ENCODE data around the gene PRRX2.
A peak's percentile ranks its signal among the peaks of the same experiment; 100 is the strongest.
"Not testable (repeated sequence)": the region's sequence is repeated elsewhere in the genome, so short reads cannot be mapped to it uniquely, and the experiment has no call there.

The PRRX2 gene

GRCh38 chr9:129636343-129636742 lies 29.1 kb upstream of the PRRX2 start:
- DNase-seq (ENCODE audit: low read depth in 2 of 3, low spot score in 2 of 3), result not testable (repeated sequence)

GRCh38 chr9:129637102-129637501 lies 28.3 kb upstream of the PRRX2 start:
- no peak for DNase-seq (ENCODE audit: low read depth in 2 of 3, low spot score in 2 of 3)

- DNase-seq (ENCODE audit: low read depth in 2 of 3, low spot score in 2 of 3), result no peak
Measured at GRCh38 chr9:129637673-129638439, 27.6 kb upstream of the PRRX2 start.

DNA sequence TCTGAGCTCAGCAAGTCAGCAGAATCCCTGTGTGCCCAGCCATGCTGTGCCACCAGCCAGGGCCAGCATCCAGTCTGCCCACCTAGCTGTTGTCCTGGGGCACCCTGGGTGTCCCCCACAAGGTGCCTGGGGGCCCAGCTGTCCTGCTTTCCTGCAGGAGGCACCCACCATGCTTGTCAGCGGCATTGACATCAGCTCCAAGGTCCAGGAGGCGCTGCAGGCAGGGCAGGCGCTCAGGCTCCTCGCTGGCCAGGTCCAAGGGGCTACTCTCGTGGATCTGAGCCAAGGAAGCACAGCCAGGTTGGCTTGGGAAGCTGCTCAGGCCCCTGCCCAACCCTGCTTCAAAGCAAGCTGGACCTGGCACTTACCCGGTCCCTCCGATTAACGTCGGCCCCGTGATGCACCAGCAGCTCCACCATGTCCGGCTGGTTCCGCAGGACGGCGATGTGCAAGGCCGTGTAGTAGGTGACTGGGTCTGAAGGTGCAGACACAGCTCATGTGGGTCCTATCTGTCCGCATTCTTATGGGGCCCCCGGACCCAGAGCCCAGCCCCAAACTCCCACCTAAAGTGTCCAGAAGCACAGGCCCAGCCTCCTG lies 26.3 kb upstream of the PRRX2 start:
- DNase-seq (ENCODE audit: low read depth in 2 of 3, low spot score in 2 of 3), result no peak

DNA sequence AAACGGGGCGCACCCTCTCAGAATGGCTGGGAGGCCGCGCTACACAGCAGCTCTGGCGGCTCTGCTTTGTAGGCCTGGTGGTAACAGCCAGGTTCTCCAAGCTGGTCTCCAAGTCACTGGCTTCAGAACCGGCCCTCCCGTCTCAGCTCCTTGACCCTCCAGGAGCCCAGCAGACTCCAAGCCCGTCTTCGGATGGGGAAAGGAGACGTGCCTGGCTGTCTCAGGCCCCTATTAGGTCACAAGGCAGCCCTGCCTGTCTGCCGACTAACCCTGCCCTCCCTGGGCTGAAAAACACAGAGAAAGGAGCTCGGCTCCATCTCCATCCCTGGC lies 25.7 kb upstream of the PRRX2 start:
- no peak for DNase-seq (ENCODE audit: low read depth in 2 of 3, low spot score in 2 of 3)

- DNase-seq (ENCODE audit: low read depth in 2 of 3, low spot score in 2 of 3), result no peak
Measured at GRCh38 chr9:129640086-129640870, 25.2 kb upstream of the PRRX2 start.

DNA sequence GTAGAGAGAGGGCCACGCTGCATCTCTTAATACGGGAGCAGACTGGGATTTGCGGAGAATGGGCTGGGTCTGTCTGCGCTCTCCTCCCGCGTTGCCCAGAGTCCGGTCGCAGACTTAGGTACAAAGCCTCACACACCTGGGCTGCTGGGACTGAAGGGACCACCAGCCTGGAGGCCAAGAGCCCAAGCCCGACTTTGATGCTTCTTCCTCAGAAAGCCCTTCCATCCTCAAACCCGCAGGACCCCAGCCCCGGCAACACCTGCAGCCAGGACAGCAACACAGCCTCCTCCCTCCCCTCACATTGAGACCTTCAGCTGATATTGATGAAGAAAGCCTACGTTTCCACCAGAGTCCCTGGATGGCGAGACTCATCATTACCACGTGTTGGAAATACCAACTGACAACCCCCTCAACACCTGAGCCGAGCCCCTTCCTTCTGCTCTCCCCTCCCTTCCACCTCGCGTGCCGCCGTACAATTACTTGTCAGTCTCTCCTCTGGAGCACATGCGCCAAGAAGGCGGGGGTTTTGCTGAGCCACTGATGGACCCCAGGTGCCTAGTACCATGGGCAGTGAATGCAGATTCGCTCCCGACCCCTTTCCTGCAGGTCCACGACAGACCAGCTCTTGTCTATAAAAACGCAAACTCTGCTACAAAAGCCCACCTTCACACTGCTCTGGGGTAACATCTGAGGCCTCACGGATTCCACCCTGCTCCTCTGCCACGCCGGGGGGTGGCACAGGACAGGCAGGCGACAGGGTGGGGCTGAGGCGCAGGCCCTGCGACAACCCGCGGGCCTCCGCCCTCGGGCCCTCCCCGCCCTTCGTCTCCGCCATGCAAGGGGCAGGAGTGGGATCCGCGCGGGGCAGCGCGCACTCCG lies 24.3 kb upstream of the PRRX2 start:
- no peak for DNase-seq (ENCODE audit: low read depth in 2 of 3, low spot score in 2 of 3)

DNA sequence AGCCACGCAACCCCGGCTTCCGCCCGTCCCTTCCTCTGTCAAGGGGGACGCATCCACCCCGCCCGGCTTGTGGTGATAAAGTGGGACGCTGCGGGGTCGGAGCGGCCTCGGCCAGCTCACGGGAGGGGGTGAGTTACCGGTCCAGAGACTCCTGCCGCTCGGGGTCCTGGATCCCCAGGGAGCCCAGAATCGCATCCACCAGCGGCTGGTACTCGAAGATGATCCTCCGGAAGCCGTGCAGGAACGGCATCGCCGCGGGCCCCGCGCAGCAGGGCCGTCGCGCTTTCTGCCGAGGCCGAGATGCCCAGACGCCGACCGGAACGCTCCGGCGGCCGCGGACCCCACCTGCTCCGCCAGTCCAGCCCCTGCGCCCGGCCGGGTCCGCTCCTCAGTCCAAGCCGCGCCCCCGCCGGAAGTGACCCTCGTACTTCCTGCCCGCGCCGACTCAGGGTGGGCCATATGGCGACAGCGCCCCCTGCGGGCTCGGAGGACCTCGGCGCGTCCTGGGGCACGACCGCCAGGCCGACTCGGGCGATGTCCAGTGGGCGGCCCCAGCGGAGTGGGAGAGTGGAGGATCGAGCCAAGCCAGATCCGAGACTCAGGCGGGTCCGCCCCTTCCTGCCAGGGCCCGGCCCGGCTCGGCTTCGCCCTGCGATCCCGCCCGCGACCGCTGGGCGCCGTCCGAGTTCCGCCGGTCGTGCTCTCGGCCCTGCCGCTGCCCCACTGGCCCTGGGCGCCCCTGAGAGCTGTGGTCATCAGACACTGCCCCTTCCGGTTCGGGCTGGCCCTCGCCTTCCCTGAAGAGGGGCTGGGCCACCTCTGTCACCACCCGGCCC lies 23.5 kb upstream of the PRRX2 start, which contains the start of gene ASB6:
Gene ASB6, minus strand, starts transcription at position 402 of the 836 bp plus-strand sequence. Its CDS starts 152 bp downstream, at position 250.
- peak; percentile 97 to 100 (median 100) for DNase-seq (ENCODE audit: low read depth in 2 of 3, low spot score in 2 of 3)

DNA sequence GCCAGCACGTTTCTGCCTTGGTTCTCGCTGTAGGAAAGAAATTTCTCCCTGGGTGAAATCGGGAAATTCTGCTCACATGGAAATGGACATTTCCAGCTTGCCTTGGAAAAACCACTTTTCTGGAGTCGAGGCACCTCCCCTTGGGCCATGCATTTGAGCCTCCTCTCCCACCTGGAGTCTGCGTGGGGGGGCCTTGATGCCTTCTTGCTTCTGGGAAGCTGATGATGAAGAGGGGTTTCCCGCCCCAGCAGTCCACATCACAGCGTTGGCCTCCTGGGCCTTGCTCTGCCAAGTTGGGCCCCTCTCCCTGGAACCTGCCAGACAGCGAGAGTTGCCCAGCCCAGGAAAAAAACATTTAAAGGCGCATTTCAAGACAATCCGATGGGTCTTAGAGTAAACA lies 21.7 kb upstream of the PRRX2 start:
- DNase-seq (ENCODE audit: low read depth in 2 of 3, low spot score in 2 of 3), result no peak

DNA sequence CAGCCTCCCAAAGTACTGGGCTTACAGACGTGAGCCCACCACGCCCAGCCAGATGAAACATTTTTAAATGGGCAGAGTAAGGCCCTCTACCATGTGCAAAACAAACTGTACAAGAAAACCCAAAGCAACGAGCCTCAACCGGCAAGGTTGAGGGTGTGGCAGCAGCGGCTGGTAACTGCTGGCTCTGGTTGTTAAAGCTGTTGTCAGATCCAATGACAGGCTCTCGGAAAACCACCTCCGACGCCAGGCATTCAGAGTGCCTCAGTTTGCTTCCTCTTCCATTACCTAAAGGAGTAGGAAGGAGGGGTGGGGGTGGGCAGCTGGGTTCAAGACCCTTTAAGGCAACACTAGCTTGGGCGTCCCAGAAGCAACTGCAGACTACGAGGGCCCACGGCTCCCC lies 21.1 kb upstream of the PRRX2 start:
- no peak for DNase-seq (ENCODE audit: low read depth in 2 of 3, low spot score in 2 of 3)

GRCh38 chr9:129644902-129645301 lies 20.5 kb upstream of the PRRX2 start:
- DNase-seq (ENCODE audit: low read depth in 2 of 3, low spot score in 2 of 3), result no peak

GRCh38 chr9:129646252-129646651 lies 19.2 kb upstream of the PRRX2 start:
- no peak for DNase-seq (ENCODE audit: low read depth in 2 of 3, low spot score in 2 of 3)

DNA sequence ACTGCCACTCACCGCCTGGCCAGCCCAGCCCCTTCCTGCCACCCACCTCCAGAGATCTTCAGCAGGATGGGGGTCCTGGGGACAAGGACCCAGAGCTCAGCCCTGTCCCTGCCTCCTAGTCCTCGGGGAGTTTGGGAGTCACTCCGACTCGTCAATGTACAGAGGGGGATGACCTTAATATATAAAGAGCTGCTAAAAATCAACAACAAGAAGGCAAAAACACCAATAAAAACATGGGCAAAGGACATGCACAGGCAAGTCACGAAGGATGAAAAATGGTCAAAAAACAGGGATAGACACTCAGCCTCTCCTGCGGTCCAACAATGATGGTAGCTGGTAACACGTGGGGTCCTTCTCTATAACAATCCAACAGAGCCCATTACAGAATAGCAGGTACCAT lies 18.8 kb upstream of the PRRX2 start:
- DNase-seq (ENCODE audit: low read depth in 2 of 3, low spot score in 2 of 3), result no peak

- no peak for DNase-seq (ENCODE audit: low read depth in 2 of 3, low spot score in 2 of 3)
Measured at GRCh38 chr9:129647635-129648034, 17.8 kb upstream of the PRRX2 start.

DNA sequence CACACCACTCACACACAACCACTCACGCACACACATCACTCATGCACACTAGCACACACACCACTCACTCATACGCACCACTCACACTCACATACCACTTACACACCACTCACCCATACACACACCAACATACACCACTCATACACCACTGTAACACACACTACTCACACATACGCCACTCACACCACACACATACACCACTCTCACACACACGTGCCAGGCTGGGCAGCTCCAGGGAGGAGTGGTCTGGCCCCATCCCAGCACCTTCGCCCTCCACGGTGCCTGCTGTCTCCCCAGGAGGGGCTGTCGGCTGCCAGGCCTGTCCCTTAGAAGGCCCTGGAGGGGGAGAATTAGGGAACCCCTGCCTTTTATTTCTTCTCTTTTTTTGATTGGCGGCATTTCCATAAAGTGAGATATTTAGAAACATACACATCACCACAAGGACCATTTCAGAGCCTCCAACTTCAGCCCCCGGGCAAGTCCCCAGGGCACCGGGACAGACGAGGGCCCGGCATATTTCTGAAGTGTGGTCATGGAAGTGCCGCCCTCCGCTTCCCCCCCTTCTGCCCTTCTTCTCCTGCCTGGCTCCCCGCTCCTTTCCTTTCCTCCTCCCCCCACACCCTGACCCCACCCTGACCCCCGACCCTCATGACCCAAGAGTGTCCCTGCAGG lies 17.2 kb upstream of the PRRX2 start:
- no peak for DNase-seq (ENCODE audit: low read depth in 2 of 3, low spot score in 2 of 3)

- DNase-seq (ENCODE audit: low read depth in 2 of 3, low spot score in 2 of 3), result no peak
Measured at GRCh38 chr9:129648764-129649115, 16.7 kb upstream of the PRRX2 start.

DNA sequence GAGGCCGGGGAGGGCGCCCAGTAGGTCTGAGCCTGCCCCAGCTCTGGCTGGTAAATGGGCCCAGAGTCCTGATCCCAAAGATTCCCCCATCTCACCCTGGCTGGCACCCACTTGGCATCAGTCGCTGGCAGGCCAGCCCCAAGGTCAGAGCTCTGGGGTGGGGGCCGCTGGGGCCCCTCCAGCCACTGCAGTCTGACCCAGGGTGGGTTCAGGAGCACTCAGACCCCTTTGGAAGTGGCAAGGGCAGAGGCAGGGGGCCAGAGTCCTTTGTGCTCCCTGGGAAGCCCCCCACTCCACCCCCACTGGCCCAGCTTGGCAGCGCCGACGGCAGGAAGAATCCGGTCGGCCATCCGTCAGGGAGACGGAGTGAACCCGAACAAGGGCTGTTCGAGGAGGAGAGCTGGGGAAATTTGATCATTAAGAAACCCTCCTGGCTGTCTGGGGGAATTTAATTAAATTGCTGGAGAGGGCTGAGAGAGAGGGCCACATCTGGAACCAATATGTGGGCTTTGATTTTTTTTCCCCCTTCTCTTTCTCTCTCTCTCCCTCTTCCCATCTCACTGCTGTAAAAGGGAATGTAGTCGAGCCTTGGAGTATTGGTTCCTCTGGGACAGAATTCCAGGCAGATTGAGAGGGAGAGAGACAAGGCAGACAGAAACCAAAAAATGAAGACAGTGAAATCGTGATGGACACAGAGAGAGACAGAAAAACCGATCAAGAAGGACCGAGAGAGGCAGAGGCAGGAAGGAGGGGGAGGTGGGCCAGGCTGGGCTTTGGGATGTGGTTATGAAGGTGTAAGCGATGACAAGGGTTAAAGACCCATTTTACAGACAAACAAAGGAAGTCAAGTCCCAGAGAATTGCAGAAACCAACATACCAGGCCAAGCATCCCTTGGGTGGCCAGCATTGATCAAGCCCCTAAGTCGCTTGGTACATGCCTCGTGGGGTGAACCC lies 15.4 kb upstream of the PRRX2 start:
- no peak for DNase-seq (ENCODE audit: low read depth in 2 of 3, low spot score in 2 of 3)

DNA sequence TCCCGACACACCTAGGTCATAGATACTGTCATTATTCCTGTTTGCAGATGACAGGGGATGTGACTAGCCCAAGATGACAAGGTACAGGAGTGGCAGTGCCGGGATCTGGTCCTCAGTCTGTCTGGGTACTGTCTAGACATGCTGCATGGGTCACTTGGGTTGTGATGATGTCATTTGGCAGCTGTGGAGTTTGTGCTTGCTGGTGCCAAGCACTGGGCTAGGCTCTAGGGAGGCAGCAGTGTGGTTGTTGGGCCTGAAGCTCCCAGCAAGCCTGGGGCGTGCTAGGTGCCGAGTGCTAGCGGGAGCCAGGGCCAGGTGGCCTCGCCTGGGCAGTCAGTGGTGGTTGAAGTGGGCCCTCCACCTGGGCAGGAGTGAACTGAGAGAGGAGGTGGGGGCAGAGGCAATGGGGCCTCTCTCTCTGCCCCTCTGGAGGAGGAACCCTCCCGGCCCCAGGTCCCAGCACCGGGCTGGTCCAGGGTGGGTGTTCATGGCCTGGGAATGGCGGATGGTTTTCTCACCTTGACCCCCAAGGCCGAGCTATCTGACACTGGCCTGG lies 14.7 kb upstream of the PRRX2 start:
- no peak for DNase-seq (ENCODE audit: low read depth in 2 of 3, low spot score in 2 of 3)
